DMS 273 treated with DMSO at 0.1 percent for 48 hours (cell line): ENCODE data around the gene ZBTB39.
A peak's percentile ranks its signal among the peaks of the same experiment; 100 is the strongest.
"Not testable (repeated sequence)": the region's sequence is repeated elsewhere in the genome, so short reads cannot be mapped to it uniquely, and the experiment has no call there.

Experiments
- DNase-seq: peaks from one replicate; lab custom pipeline; 2025; lab: John Stamatoyannopoulos, UW

The ZBTB39 gene

DNA sequence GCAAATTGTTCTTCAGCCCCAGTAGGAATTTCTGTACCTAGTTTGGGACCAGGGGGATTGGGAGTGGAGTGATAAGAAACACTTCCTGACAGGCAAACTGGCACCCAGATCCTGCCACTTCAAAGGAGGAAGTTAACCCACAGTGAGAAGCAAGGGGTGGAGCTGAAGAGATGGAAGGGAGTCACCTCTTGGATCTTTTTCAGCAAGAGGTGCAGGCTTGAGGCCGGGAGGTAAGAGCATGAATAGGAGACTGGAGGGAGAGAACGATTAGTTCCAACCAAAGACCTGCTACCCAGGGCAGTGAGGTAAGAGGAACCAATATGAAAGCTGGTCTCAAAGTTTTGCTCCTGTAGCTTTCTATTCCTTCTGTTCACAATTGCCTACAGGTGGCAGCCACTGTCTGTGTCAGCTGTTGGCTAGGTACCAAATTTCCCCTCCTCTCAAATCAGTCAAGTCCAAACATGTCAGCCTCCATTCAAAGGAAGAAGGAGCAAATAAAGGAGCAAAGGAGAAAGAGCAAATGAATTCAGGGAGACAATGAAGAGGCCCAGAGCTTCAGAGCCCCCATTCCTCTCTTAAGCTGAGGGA is 24.9 kb upstream of the ZBTB39 start:
- peak; percentile 32 for DNase-seq

DNA sequence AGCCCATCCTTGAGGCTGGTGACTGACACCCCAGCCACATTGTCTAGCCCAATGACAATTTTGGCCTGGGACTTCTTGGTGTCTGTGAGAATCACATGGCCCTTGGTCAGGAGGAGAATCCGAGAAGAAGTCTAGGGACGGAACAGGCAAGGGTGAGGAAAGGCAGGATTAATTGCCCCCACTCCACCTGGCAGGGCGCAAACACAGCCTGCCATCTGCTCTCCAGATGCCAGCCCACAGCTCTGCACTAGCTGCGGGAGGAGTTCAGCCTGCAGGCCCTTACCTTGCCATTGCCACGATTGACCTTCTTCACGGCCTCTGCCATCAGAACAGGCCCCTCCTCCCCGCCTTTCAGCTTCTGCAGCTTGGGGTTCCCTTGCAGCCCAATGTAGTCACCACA is 23.1 kb upstream of the ZBTB39 start:
- DNase-seq: peak; percentile 37

- DNase-seq: no peak
Measured at GRCh38 chr12:57027805-57028153, 21.4 kb upstream of the ZBTB39 start.

GRCh38 chr12:57027011-57027804 is 20.9 kb upstream of the ZBTB39 start:
- no peak for DNase-seq

- no peak for DNase-seq
Measured at GRCh38 chr12:57025196-57025595, 18.9 kb upstream of the ZBTB39 start.

DNA sequence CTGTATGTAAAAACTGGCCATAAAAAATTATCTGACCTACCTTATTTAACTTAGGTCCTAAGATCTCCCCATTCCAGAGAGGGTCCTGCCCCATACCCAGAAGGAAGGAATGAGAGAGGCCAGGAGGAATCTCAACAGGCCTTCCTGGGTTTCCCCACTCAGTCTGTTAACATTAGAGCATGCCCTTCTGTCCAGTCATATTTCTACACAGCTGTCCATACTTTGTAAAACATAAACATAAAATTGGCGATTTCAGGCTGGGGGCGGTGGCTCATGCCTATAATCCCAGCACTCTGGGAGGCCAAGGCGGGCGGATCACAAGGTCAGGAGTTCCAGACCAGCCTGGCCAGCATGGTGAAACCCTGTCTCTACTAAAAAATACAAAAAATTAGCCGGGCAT is 16.0 kb upstream of the ZBTB39 start:
- not testable (repeated sequence) for DNase-seq

DNA sequence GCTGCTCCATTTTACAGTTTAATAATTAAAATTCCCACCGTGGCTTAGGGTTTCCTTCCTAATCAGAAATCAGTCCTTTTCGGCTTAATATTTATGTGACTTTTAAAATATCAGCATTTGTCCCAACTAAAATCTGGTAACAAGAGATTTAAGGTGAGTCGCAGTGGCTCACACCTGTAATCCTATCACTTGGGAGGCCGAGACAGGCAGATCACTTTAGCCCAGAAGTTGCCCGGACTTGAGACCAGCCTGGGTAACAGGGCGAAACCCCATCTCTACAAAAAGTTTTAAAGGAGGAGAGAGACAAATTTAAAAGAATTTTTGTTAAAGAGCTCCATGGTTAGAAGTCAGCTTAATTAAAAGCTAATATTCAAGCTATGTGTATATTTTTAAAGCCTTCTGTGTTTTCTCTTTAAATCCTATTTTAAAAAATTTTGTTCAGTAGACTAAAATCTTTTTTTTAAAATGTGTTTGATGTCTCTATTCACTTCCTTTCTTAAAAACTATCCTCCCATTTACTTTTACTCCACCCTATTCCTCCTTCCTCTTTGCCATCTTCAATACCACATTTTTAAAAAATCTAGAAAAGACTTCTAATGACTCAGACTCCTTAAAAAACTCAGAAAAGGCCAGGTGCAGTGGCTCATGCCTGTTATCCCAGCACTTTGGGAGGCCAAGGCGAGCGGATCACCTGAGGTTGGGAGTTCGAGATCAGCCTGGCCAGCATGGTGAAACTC is 13.8 kb upstream of the ZBTB39 start:
- no peak for DNase-seq

GRCh38 chr12:57018906-57019305 is 12.6 kb upstream of the ZBTB39 start:
- DNase-seq: no peak

DNA sequence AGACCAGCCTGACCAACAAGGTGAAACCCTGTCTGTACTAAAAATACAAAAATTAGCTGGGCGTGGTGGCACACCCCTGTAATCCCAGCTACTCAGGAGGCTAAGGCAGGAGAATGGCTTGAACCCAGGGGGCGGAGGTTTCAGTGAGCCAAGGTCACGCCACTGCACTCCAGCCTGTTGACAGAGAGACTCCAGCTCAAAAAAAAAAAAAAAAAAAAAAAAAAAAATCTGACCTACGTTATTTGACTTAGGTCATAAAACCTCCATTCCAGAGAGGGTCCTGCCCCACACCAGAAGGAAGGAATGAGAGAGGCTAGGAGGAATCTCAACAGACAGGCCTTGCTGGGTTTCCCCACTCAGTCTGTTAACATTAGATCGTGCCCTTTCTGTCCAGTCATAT is 12.0 kb upstream of the ZBTB39 start:
- DNase-seq: not testable (repeated sequence)

DNA sequence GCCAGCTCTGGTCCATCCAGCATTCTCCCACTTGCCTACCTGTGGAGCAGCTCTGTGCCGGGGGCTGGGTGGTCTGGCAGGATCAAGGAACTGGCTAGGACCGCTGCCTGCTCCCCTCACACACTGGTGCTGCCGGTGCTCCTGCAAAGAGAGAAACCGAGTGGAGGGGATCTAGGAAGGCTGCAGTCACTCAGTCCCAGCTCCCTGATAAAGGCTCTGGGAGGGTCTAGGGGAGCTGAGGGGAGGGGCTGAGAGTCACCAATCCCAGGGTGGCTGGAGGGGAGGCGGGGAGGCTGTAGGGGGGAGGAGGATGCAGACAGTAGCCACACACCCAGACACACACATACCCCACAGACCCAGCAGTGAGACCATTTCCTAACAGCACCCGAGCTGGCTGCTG is 10.0 kb upstream of the ZBTB39 start, which contains the start of gene TAC3:
TAC3 (minus strand) TSS at position 182 of the 400 bp plus-strand sequence. CDS start 732 bp downstream, outside the sequence.
- DNase-seq: no peak

DNA sequence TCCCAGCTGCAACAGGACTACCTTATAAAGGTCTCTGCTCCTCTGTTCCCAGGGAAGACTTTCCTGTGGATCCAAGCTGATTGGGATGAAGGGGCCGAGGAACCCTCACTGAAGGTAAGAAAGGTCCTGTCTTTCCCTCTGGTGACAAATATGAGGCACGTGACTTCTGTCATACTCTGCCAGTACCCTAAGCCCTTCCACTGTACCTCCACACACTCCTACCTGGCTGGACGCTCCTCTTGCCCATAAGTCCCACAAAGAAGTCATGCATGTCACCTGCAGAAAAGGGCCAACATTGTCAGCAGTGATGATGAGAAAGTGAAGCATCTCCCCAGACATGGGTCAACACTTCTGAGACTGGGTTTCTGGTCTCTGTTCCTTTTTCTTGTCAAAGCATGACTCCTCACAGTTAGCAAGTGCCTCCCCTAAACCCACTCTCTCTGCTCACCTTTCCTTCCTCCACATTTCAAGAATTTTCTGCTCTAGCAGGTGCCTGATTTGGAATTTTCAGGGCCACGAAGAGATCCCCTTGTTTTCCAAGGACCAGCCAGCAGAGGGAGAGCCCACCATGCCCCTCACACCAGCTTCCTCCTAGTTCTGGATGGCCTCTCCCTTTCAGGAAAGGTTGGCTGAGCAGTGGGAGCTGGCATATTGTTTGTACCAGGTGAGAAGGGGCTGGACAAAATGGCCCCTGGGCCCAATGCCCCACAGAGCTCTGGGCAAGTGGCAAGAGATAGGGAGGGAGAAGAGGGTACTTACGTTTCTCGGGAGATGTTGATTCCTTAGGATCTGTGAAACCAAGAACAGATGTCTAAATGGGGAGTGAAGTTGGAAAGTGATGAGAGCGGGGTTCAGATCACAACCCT is 6.5 kb upstream of the ZBTB39 start:
- no peak for DNase-seq

- no peak for DNase-seq
Measured at GRCh38 chr12:57011438-57012424, 5.4 kb upstream of the ZBTB39 start.

DNA sequence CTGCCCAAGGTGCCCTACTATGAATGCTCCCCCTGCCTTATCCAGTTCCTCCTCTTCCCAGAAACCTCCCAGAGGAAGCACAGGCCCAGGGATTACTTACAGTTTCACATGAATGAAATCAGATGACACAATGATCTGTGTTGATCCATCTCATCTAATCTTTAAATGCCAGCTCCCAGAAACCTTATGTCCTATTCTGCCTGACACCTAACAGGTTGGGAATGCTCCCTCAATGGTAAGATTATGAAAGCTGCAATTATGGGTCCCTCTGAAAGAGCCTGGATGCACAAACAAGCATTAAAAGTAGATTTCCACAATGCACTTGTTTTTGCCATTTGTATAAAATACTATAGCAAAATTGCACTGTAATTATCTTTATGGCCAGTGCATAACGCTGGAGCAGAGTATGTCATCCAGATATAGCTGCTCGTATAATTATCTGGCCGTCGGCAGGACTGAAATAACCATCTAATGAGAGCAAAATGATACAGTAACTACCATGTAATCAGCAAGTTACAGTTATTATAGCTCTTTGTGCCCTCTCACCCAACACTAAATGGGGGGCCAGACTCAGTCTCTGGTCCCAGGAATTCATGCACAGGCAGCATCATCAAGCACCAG is 4.4 kb upstream of the ZBTB39 start:
- DNase-seq: no peak

GRCh38 chr12:57009949-57010626 is 3.7 kb upstream of the ZBTB39 start:
- DNase-seq: no peak

GRCh38 chr12:57008178-57008577 is 1.8 kb upstream of the ZBTB39 start:
- DNase-seq: peak; percentile 44

DNA sequence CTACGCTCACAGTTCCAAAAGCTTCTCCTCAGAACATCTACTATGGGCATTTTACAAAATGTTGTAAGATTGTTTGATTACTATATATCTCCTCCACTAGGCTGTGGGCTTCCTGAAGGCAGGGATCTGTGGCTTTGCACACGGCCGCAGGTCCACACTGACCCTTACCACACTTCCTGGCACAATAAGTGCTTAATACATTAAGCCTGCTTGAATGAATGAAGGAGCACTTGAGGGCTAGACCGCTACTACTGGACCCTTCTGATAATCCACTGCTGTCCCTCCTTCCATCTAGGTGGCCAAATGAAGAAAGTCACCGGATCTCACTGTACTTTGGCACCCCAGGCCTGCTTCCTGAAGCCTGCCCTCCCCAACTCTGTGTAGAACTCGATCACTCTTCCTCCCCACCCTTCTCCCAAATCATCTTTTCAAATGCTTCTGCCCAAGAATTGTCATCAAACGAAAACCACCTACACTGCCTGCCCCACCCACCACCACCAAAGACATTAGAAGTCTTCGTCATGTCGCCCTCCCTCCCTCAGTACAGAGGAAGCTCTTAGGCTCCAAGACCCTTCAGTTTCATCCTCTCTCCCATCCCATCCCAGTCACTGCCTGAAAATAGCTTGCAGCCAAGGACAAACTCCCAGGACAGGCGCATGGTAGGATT is 596 bp upstream of the ZBTB39 start:
- no peak for DNase-seq

DNA sequence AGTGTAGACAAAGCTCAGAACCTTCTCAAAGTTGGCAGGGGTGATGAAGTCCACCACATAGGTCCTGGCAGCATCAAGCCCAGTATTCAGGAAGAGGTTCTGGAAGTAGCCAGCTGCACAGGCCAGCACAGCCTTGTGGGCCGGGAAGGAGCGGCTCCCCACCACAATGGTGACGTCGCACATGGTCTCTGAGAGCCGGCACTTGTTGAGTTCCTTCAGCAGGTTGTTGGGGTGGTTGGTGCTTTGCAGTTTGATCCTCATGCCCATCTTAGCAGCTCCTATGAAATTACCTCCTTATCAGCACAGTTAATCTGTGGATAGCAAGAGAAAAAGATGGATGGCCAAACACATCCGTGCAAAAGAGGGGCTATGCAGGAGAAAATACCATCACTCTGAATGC is 1.7 kb downstream of the ZBTB39 start:
- no peak for DNase-seq

DNA sequence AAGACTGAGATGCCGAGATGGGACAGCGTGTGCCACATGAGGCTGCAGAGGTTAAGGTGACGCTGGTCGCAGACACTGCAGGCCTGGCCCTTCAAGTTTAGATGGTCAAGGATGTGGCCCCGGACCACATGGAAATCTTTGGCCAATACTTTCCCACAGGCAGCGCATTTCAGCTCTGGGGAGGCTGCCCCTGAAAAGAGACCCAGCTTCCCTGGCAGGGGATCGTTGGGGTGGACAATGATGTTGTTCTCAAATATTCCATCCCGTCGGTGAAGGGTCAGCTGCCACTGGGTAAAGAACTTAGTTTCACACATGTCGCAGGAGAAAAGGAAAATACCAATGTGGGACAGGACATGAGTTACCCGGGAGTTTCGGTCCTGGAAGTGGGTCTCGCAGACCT is 3.0 kb downstream of the ZBTB39 start:
- no peak for DNase-seq

- DNase-seq: no peak
Measured at GRCh38 chr12:57001448-57001906, 4.9 kb downstream of the ZBTB39 start.
